Activated CD8-positive, alpha-beta memory T cell treated with anti-CD3 and anti-CD28 coated beads, Interleukin-2, amount 10 ng/mL, durations not matched to agents 7 days and 5 days (primary cell): ENCODE data around the gene OR5T1. TPM values are rescaled to one million over a fixed set of nuclear protein-coding genes. Genes with fewer than 3 reads are reported as not detected.

ENCODE experiments used
- ATAC-seq: fragments of 150-1000 bp; cut with Tn5 transposase; one replicate; pipeline ENCODE4 v1.10.0; 2021; ENCODE audit warnings: moderate library complexity
- CTCF ChIA-PET: fragments of 350-600 bp; sonication (Branson Sonifier 250); formaldehyde crosslinking; loops from one replicate; lab custom pipeline; 2021; ENCODE audit warnings: antibody characterized with exemption; lab: Charles Lee
- DNase-seq: peaks from one replicate; pipeline ENCODE4 v3.0.0-alpha.2; 2020
- H3K27ac Mint-ChIP-seq: one replicate; pipeline ENCODE4 v1.8.0; 2021; ENCODE audit warnings: mild to moderate bottlenecking, mixed read lengths
- H3K27me3 Mint-ChIP-seq: one replicate; pipeline ENCODE4 v1.8.0; 2021; ENCODE audit warnings: mixed read lengths
- H3K36me3 Mint-ChIP-seq: one replicate; pipeline ENCODE4 v1.8.0; 2021; ENCODE audit warnings: mild to moderate bottlenecking, mixed read lengths
- H3K4me1 Mint-ChIP-seq: one replicate; pipeline ENCODE4 v1.8.0; 2021; ENCODE audit warnings: mixed read lengths
- H3K4me3 Mint-ChIP-seq: one replicate; pipeline ENCODE4 v1.8.0; 2021; ENCODE audit warnings: mild to moderate bottlenecking, moderate library complexity, mixed read lengths
- H3K9me3 Mint-ChIP-seq: one replicate; pipeline ENCODE4 v1.8.0; 2022; ENCODE audit warnings: low read depth, mixed read lengths
- total RNA-seq, 2 experiments: library from RNA; stranded (reverse); gene quantifications; one replicate each; pipeline ENCODE4 v1.2.3, GENCODE V29; 2021

OR5T1 gene
- total RNA-seq, result not detected

GRCh38 chr11:56273854-56274253, at the start of gene OR5T1:
TSS of gene OR5T1 (plus strand) at chr11:56274154. CDS start at chr11:56275639, 1,485 bp downstream.
- CTCF ChIA-PET, result no interaction called here
- Mint-ChIP-seq H3K27ac (no peak within 1 kb of the TSS), H3K4me1 (no peaks in the 10 kb centered on the region), H3K27me3 (no peaks in the 10 kb centered on the region), H3K36me3 (no peaks in the 10 kb centered on the region), H3K9me3 (peaks cover 2% of the 10 kb centered on the region), H3K4me3 (no peak within 1 kb of the TSS)
- DNase-seq (no peak), ATAC-seq (no peak)

- ATAC-seq (no peak), DNase-seq (no peak)
- Mint-ChIP-seq H3K4me3 (no peak within 1 kb of the TSS), H3K27ac (no peak within 1 kb of the TSS), H3K27me3 (no peaks in the 10 kb centered on the region), H3K9me3 (peaks cover 11% of the 10 kb centered on the region), H3K36me3 (no peaks in the 10 kb centered on the region), H3K4me1 (no peaks in the 10 kb centered on the region)
- CTCF ChIA-PET, result no interaction called here
Measured at GRCh38 chr11:56234155-56234554, 39.8 kb upstream of the OR5T1 start, which contains the start of gene OR5T2. TSS of gene OR5T2 (minus strand) at chr11:56234255. CDS start at chr11:56233062, 1,193 bp downstream.

GRCh38 chr11:56251954-56252353, 22.0 kb upstream of the OR5T1 start, which contains the start of gene OR5T3:
TSS of gene OR5T3 (plus strand) at chr11:56252254. CDS start at chr11:56252254, 0 bp downstream.
- H3K4me3 Mint-ChIP-seq, result no peak within 1 kb of the TSS
- ATAC-seq (no peak), DNase-seq (no peak)
- no peaks in the 10 kb centered on the region for H3K4me1 Mint-ChIP-seq
- H3K27me3 Mint-ChIP-seq, result no peaks in the 10 kb centered on the region
- CTCF ChIA-PET, result no interaction called here
- H3K36me3 Mint-ChIP-seq, result no peaks in the 10 kb centered on the region
- H3K9me3 Mint-ChIP-seq, result peaks cover 19% of the 10 kb centered on the region
- no peak within 1 kb of the TSS for H3K27ac Mint-ChIP-seq

- ATAC-seq (no peak), DNase-seq (no peak)
- no peak overlapping the region for H3K27ac Mint-ChIP-seq
- no peak overlapping the region for H3K4me3 Mint-ChIP-seq
- peaks cover 5% of the 10 kb centered on the region for H3K9me3 Mint-ChIP-seq
- H3K27me3 Mint-ChIP-seq, result no peaks in the 10 kb centered on the region
- CTCF ChIA-PET, result no interaction called here
- H3K4me1 Mint-ChIP-seq, result no peaks in the 10 kb centered on the region
- H3K36me3 Mint-ChIP-seq, result no peaks in the 10 kb centered on the region
Measured at GRCh38 chr11:56271092-56271491, 2.9 kb upstream of the OR5T1 start.

GRCh38 chr11:56292154-56292553, 18.2 kb downstream of the OR5T1 start, which contains the start of gene OR8H1:
TSS of gene OR8H1 (minus strand) at chr11:56292254. CDS start at chr11:56291062, 1,192 bp downstream.
- DNase-seq (no peak), ATAC-seq (no peak)
- H3K27me3 Mint-ChIP-seq, result no peaks in the 10 kb centered on the region
- no peaks in the 10 kb centered on the region for H3K4me1 Mint-ChIP-seq
- peaks cover 16% of the 10 kb centered on the region for H3K9me3 Mint-ChIP-seq
- no peak within 1 kb of the TSS for H3K4me3 Mint-ChIP-seq
- H3K36me3 Mint-ChIP-seq, result no peaks in the 10 kb centered on the region
- CTCF ChIA-PET, result no interaction called here
- no peak within 1 kb of the TSS for H3K27ac Mint-ChIP-seq

- DNase-seq, result no peak
- peaks cover 11% of the 10 kb centered on the region for H3K9me3 Mint-ChIP-seq
- no peak overlapping the region for H3K27ac Mint-ChIP-seq
- H3K4me1 Mint-ChIP-seq, result no peaks in the 10 kb centered on the region
- CTCF ChIA-PET, result no interaction called here
- no peaks in the 10 kb centered on the region for H3K27me3 Mint-ChIP-seq
- no peak overlapping the region for H3K4me3 Mint-ChIP-seq
- H3K36me3 Mint-ChIP-seq, result no peaks in the 10 kb centered on the region
- no peak for ATAC-seq
Measured at GRCh38 chr11:56296898-56297297, 22.9 kb downstream of the OR5T1 start.

GRCh38 chr11:56307836-56308235, 33.9 kb downstream of the OR5T1 start:
- H3K9me3 Mint-ChIP-seq, result peaks cover 7% of the 10 kb centered on the region
- H3K4me1 Mint-ChIP-seq, result no peaks in the 10 kb centered on the region
- no peaks in the 10 kb centered on the region for H3K27me3 Mint-ChIP-seq
- H3K4me3 Mint-ChIP-seq, result no peak overlapping the region
- CTCF ChIA-PET, result no interaction called here
- H3K36me3 Mint-ChIP-seq, result no peaks in the 10 kb centered on the region
- ATAC-seq, result no peak
- DNase-seq, result no peak
- H3K27ac Mint-ChIP-seq, result no peak overlapping the region

- peaks cover 10% of the 10 kb centered on the region for H3K9me3 Mint-ChIP-seq
- no peak within 1 kb of the TSS for H3K4me3 Mint-ChIP-seq
- H3K27ac Mint-ChIP-seq, result no peak within 1 kb of the TSS
- no peak for DNase-seq
- no peaks in the 10 kb centered on the region for H3K27me3 Mint-ChIP-seq
- CTCF ChIA-PET, result no interaction called here
- H3K36me3 Mint-ChIP-seq, result no peaks in the 10 kb centered on the region
- H3K4me1 Mint-ChIP-seq, result no peaks in the 10 kb centered on the region
- ATAC-seq, result no peak
Measured at GRCh38 chr11:56314844-56315243, 40.9 kb downstream of the OR5T1 start, which contains the start of gene OR8K3. TSS of gene OR8K3 (plus strand) at chr11:56315144. CDS start at chr11:56318307, 3,163 bp downstream.

Other genes starting within 250 kb of the OR5T1 start
- not detected for gene OR5AS1, start 246.5 kb upstream of the OR5T1 start, total RNA-seq
- not detected for gene OR8I2, start 180.8 kb upstream of the OR5T1 start, total RNA-seq
- gene OR8H2, start 170.5 kb upstream of the OR5T1 start, total RNA-seq, result not detected
- gene OR8H3, start 151.8 kb upstream of the OR5T1 start, total RNA-seq, result not detected
- gene OR8J3, start 134.0 kb upstream of the OR5T1 start, total RNA-seq, result not detected
- gene OR8K5, start 113.8 kb upstream of the OR5T1 start, total RNA-seq, result not detected
- gene OR5J2, start 97.5 kb upstream of the OR5T1 start, total RNA-seq, result not detected
- gene OR5T2, start 39.9 kb upstream of the OR5T1 start, total RNA-seq, result not detected
- not detected for gene OR5T3, start 21.9 kb upstream of the OR5T1 start, total RNA-seq
- gene OR8H1, start 18.1 kb downstream of the OR5T1 start, total RNA-seq, result not detected
- not detected for gene OR8K3, start 41.0 kb downstream of the OR5T1 start, total RNA-seq
- not detected for gene OR8K1, start 71.9 kb downstream of the OR5T1 start, total RNA-seq
- gene OR8J1, start 80.1 kb downstream of the OR5T1 start, total RNA-seq, result not detected
- gene OR8U1, start 101.5 kb downstream of the OR5T1 start, total RNA-seq, result not detected
- not detected for gene OR5AL1, start 138.5 kb downstream of the OR5T1 start, total RNA-seq
- gene OR5M3, start 199.2 kb downstream of the OR5T1 start, total RNA-seq, result not detected
- not detected for gene OR5M8, start 217.2 kb downstream of the OR5T1 start, total RNA-seq